K562 (cell line): ENCODE results near the gene CLEC4E.
"Not testable (repeated sequence)": the region's sequence is repeated elsewhere in the genome, so short reads cannot be mapped to it uniquely, and the experiment has no call there.

Experiments
- ESRRB ChIP-seq: fragments of 250-450 bp; sonication (Bioruptor Pico); IDR thresholded peaks from 2 replicates; pipeline ENCODE4 v1.5.0; 2020; ENCODE audit warnings: mild to moderate bottlenecking, moderate library complexity, borderline replicate concordance
- FOXK2 ChIP-seq, 2 experiments: fragments of 450-650 bp; IDR thresholded peaks in 1 of 2; conservative IDR thresholded peaks in 1 of 2; 2 replicates each; pipeline ENCODE4 v1.6.1; 2016; ENCODE audit warnings: low read depth in 2 of 2, mild to moderate bottlenecking in 1 of 2
- PCBP2 ChIP-seq: fragments of 200-400 bp; formaldehyde crosslinking; IDR thresholded peaks from 2 replicates; pipeline ENCODE4 v1.6.1; 2018; ENCODE audit warnings: low read length, low read depth, mild to moderate bottlenecking, moderate library complexity; ENCODE audit not compliant: poor library complexity, severe bottlenecking
- RBM14 ChIP-seq: fragments of 200-400 bp; formaldehyde crosslinking; IDR thresholded peaks from 2 replicates; pipeline ENCODE4 v1.6.1; 2018; ENCODE audit warnings: low read depth, mild to moderate bottlenecking, low read length, moderate library complexity, borderline replicate concordance; ENCODE audit not compliant: insufficient read depth
- ZNF589 ChIP-seq: fragments of 200-800 bp; sonication (Bioruptor generic); IDR thresholded peaks from 2 replicates; pipeline ENCODE4 v1.6.1; 2016; ENCODE audit warnings: low read depth, missing genetic modification characterization, missing compliant biosample characterization
- TF ChIP-seq, protein P1 (sequence below), 2 experiments: fragments of 450-650 bp in 1 of 2; sonication (generic) in 1 of 2; formaldehyde crosslinking in 1 of 2; IDR thresholded peaks in 1 of 2; conservative IDR thresholded peaks in 1 of 2; 2 replicates each; pipeline versions ENCODE4 v1.6.1 to v1.8.1; 2016 to 2023; ENCODE audit warnings: mild to moderate bottlenecking in 2 of 2, moderate library complexity in 2 of 2, inconsistent platforms in 1 of 2, missing genetic modification reagents in 1 of 2
- TF ChIP-seq, protein P2 (sequence below), 2 experiments: fragments of 450-650 bp in 1 of 2; sonication (generic) in 1 of 2; formaldehyde crosslinking in 1 of 2; IDR thresholded peaks; 2 replicates each; pipeline versions ENCODE4 v1.7.1 to v1.9.0; 2016 to 2022; ENCODE audit warnings: inconsistent platforms in 1 of 2, mild to moderate bottlenecking in 1 of 2, missing genetic modification reagents in 1 of 2

DNA sequence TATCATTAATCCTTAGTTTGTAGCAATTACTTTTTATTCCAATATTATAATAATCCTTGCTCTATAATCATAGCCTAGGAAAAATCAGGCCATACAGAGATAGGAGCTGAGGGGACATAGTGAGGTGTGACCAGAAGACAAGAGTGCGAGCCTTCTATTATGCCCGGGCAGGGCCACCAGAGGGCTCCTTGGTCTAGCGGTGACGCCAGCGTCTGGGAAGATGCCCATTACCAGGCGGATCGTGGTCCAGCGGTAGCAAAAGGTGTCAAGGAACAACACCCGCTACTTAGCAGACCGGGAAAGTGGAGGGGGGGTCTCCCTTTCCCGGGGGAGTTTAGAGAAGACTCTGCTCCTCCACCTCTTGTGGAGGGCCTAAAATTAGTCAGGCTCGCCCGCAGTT lies 43.8 kb upstream of the CLEC4E start:
- TF ChIP-seq, protein P1, sequence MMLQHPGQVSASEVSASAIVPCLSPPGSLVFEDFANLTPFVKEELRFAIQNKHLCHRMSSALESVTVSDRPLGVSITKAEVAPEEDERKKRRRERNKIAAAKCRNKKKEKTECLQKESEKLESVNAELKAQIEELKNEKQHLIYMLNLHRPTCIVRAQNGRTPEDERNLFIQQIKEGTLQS (IDR thresholded peaks at IDR 0.05) = not testable (repeated sequence)
- TF ChIP-seq, protein P1 (CRISPR knock-in tag; conservative IDR thresholded peaks at IDR 0.05) = not testable (repeated sequence)
- TF ChIP-seq PCBP2; RBM14; ZNF589 (CRISPR knock-in tag); ESRRB (CRISPR knock-in tag); FOXK2 (conservative IDR thresholded peaks at IDR 0.05 in 1 of 2, IDR thresholded peaks at IDR 0.05 in 1 of 2; ENCODE audit: low read depth in 2 of 2): not testable (repeated sequence)
- TF ChIP-seq, protein P2, sequence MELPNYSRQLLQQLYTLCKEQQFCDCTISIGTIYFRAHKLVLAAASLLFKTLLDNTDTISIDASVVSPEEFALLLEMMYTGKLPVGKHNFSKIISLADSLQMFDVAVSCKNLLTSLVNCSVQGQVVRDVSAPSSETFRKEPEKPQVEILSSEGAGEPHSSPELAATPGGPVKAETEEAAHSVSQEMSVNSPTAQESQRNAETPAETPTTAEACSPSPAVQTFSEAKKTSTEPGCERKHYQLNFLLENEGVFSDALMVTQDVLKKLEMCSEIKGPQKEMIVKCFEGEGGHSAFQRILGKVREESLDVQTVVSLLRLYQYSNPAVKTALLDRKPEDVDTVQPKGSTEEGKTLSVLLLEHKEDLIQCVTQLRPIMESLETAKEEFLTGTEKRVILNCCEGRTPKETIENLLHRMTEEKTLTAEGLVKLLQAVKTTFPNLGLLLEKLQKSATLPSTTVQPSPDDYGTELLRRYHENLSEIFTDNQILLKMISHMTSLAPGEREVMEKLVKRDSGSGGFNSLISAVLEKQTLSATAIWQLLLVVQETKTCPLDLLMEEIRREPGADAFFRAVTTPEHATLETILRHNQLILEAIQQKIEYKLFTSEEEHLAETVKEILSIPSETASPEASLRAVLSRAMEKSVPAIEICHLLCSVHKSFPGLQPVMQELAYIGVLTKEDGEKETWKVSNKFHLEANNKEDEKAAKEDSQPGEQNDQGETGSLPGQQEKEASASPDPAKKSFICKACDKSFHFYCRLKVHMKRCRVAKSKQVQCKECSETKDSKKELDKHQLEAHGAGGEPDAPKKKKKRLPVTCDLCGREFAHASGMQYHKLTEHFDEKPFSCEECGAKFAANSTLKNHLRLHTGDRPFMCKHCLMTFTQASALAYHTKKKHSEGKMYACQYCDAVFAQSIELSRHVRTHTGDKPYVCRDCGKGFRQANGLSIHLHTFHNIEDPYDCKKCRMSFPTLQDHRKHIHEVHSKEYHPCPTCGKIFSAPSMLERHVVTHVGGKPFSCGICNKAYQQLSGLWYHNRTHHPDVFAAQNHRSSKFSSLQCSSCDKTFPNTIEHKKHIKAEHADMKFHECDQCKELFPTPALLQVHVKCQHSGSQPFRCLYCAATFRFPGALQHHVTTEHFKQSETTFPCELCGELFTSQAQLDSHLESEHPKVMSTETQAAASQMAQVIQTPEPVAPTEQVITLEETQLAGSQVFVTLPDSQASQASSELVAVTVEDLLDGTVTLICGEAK (IDR thresholded peaks at IDR 0.05) = not testable (repeated sequence)
- TF ChIP-seq, protein P2 (CRISPR knock-in tag; IDR thresholded peaks at IDR 0.05) = not testable (repeated sequence)
